Measurements from ENCODE around the gene HES6. TPM values are rescaled to one million over a fixed set of nuclear protein-coding genes. Genes with fewer than 3 reads are reported as not detected.
A peak's percentile ranks its signal among the peaks of the same experiment; 100 is the strongest.

Gene HES6
- total RNA-seq, 1 donor from 2014 or later = 7.8 TPM

- Histone ChIP-seq H3K4me3 (ENCODE audit: low read length in 3 of 3) (no peak overlapping the region), H3K9me3 (ENCODE audit: control insufficient read depth in 3 of 3, low read length in 3 of 3) (no peaks in the 10 kb centered on the region), H3K27me3 (ENCODE audit: control insufficient read depth in 3 of 3, insufficient read depth in 3 of 3, low read length in 3 of 3) (no peaks in the 10 kb centered on the region), H3K36me3 (ENCODE audit: control insufficient read depth in 3 of 3, insufficient read depth in 3 of 3, low read length in 3 of 3) (peaks cover 86 to 89% (median 88%) of the 10 kb centered on the region in 3 donors), H3K27ac (ENCODE audit: low read depth, low read length) (no peak overlapping the region), H3K4me1 (ENCODE audit: control insufficient read depth in 3 of 3, insufficient read depth in 3 of 3, low read length in 3 of 3) (peaks cover 0 to 8% (median under 1%) of the 10 kb centered on the region in 3 donors), H3K9ac (ENCODE audit: low read depth in 1 of 3, low read length in 3 of 3) (no peak overlapping the region)
These were observed 15.8 kb upstream of the HES6 start for GRCh38 chr2:238255636-238256035.

- no peaks in the 10 kb centered on the region for H3K9me3 ChIP-seq (ENCODE audit: control insufficient read depth in 3 of 3, low read length in 3 of 3)
- no peak overlapping the region for H3K9ac ChIP-seq (ENCODE audit: low read depth in 1 of 3, low read length in 3 of 3)
- H3K36me3 ChIP-seq (ENCODE audit: control insufficient read depth in 3 of 3, insufficient read depth in 3 of 3, low read length in 3 of 3) = peaks cover 89 to 91% (median 91%) of the 10 kb centered on the region in 3 donors
- no peak overlapping the region for H3K27ac ChIP-seq (ENCODE audit: low read depth, low read length)
- H3K4me3 ChIP-seq (ENCODE audit: low read length in 3 of 3) = no peak overlapping the region
- H3K4me1 ChIP-seq (ENCODE audit: control insufficient read depth in 3 of 3, insufficient read depth in 3 of 3, low read length in 3 of 3) = peaks cover 0 to 11% (median 3%) of the 10 kb centered on the region in 3 donors
- H3K27me3 ChIP-seq (ENCODE audit: control insufficient read depth in 3 of 3, insufficient read depth in 3 of 3, low read length in 3 of 3) = no peaks in the 10 kb centered on the region
These were observed 15.3 kb upstream of the HES6 start for GRCh38 chr2:238255151-238255551.

GRCh38 chr2:238254095-238254723, 14.4 kb upstream of the HES6 start:
- no peaks in the 10 kb centered on the region for H3K27me3 ChIP-seq (ENCODE audit: control insufficient read depth in 3 of 3, insufficient read depth in 3 of 3, low read length in 3 of 3)
- H3K9ac ChIP-seq (ENCODE audit: low read depth in 1 of 3, low read length in 3 of 3) = no peak overlapping the region
- H3K4me3 ChIP-seq (ENCODE audit: low read length in 3 of 3) = no peak overlapping the region
- H3K27ac ChIP-seq (ENCODE audit: low read depth, low read length) = no peak overlapping the region
- H3K36me3 ChIP-seq (ENCODE audit: control insufficient read depth in 3 of 3, insufficient read depth in 3 of 3, low read length in 3 of 3) = peaks cover 90 to 94% (median 92%) of the 10 kb centered on the region in 3 donors
- H3K9me3 ChIP-seq (ENCODE audit: control insufficient read depth in 3 of 3, low read length in 3 of 3) = no peaks in the 10 kb centered on the region
- peaks cover 3 to 18% (median 9%) of the 10 kb centered on the region in 3 donors for H3K4me1 ChIP-seq (ENCODE audit: control insufficient read depth in 3 of 3, insufficient read depth in 3 of 3, low read length in 3 of 3)

GRCh38 chr2:238252766-238253630, 13.2 kb upstream of the HES6 start:
- H3K9ac ChIP-seq (ENCODE audit: low read depth in 1 of 3, low read length in 3 of 3) = no peak overlapping the region
- peaks cover 80 to 83% (median 83%) of the 10 kb centered on the region in 3 donors for H3K36me3 ChIP-seq (ENCODE audit: control insufficient read depth in 3 of 3, insufficient read depth in 3 of 3, low read length in 3 of 3)
- H3K4me3 ChIP-seq (ENCODE audit: low read length in 3 of 3) = no peak overlapping the region
- H3K9me3 ChIP-seq (ENCODE audit: control insufficient read depth in 3 of 3, low read length in 3 of 3) = no peaks in the 10 kb centered on the region
- no peak overlapping the region for H3K27ac ChIP-seq (ENCODE audit: low read depth, low read length)
- no peaks in the 10 kb centered on the region for H3K27me3 ChIP-seq (ENCODE audit: control insufficient read depth in 3 of 3, insufficient read depth in 3 of 3, low read length in 3 of 3)
- H3K4me1 ChIP-seq (ENCODE audit: control insufficient read depth in 3 of 3, insufficient read depth in 3 of 3, low read length in 3 of 3) = peaks cover 6 to 21% (median 11%) of the 10 kb centered on the region in 3 donors

GRCh38 chr2:238251986-238252385, 12.1 kb upstream of the HES6 start:
- Histone ChIP-seq H3K4me3 (ENCODE audit: low read length in 3 of 3) (no peak overlapping the region), H3K36me3 (ENCODE audit: control insufficient read depth in 3 of 3, insufficient read depth in 3 of 3, low read length in 3 of 3) (peaks cover 75 to 84% (median 77%) of the 10 kb centered on the region in 3 donors), H3K9ac (ENCODE audit: low read depth in 1 of 3, low read length in 3 of 3) (no peak overlapping the region), H3K27ac (ENCODE audit: low read depth, low read length) (no peak overlapping the region), H3K4me1 (ENCODE audit: control insufficient read depth in 3 of 3, insufficient read depth in 3 of 3, low read length in 3 of 3) (peaks cover 16 to 29% (median 21%) of the 10 kb centered on the region in 3 donors), H3K27me3 (ENCODE audit: control insufficient read depth in 3 of 3, insufficient read depth in 3 of 3, low read length in 3 of 3) (no peaks in the 10 kb centered on the region), H3K9me3 (ENCODE audit: control insufficient read depth in 3 of 3, low read length in 3 of 3) (no peaks in the 10 kb centered on the region)

- H3K36me3 ChIP-seq (ENCODE audit: control insufficient read depth in 3 of 3, insufficient read depth in 3 of 3, low read length in 3 of 3) = peaks cover 68 to 85% (median 71%) of the 10 kb centered on the region in 3 donors
- H3K27me3 ChIP-seq (ENCODE audit: control insufficient read depth in 3 of 3, insufficient read depth in 3 of 3, low read length in 3 of 3) = no peaks in the 10 kb centered on the region
- H3K9me3 ChIP-seq (ENCODE audit: control insufficient read depth in 3 of 3, low read length in 3 of 3) = no peaks in the 10 kb centered on the region
- no peak overlapping the region for H3K27ac ChIP-seq (ENCODE audit: low read depth, low read length)
- no peak overlapping the region for H3K4me3 ChIP-seq (ENCODE audit: low read length in 3 of 3)
- no peak overlapping the region for H3K9ac ChIP-seq (ENCODE audit: low read depth in 1 of 3, low read length in 3 of 3)
- H3K4me1 ChIP-seq (ENCODE audit: control insufficient read depth in 3 of 3, insufficient read depth in 3 of 3, low read length in 3 of 3) = peaks cover 23 to 30% (median 26%) of the 10 kb centered on the region in 3 donors
These were observed 11.5 kb upstream of the HES6 start for GRCh38 chr2:238251331-238251730.

GRCh38 chr2:238250896-238251295, 11.1 kb upstream of the HES6 start:
- Histone ChIP-seq H3K27me3 (ENCODE audit: control insufficient read depth in 3 of 3, insufficient read depth in 3 of 3, low read length in 3 of 3) (no peaks in the 10 kb centered on the region), H3K4me1 (ENCODE audit: control insufficient read depth in 3 of 3, insufficient read depth in 3 of 3, low read length in 3 of 3) (peaks cover 26 to 32% (median 26%) of the 10 kb centered on the region in 3 donors), H3K9me3 (ENCODE audit: control insufficient read depth in 3 of 3, low read length in 3 of 3) (no peaks in the 10 kb centered on the region), H3K4me3 (ENCODE audit: low read length in 3 of 3) (no peak overlapping the region), H3K36me3 (ENCODE audit: control insufficient read depth in 3 of 3, insufficient read depth in 3 of 3, low read length in 3 of 3) (peaks cover 66 to 80% (median 67%) of the 10 kb centered on the region in 3 donors), H3K27ac (ENCODE audit: low read depth, low read length) (no peak overlapping the region), H3K9ac (ENCODE audit: low read depth in 1 of 3, low read length in 3 of 3) (no peak overlapping the region)

GRCh38 chr2:238247841-238248453, 8.1 kb upstream of the HES6 start:
- H3K9me3 ChIP-seq (ENCODE audit: control insufficient read depth in 3 of 3, low read length in 3 of 3) = no peaks in the 10 kb centered on the region
- H3K36me3 ChIP-seq (ENCODE audit: control insufficient read depth in 3 of 3, insufficient read depth in 3 of 3, low read length in 3 of 3) = peaks cover 46 to 61% (median 54%) of the 10 kb centered on the region in 3 donors
- peak overlapping the region in 1 of 3 donors; percentile 13 for H3K4me3 ChIP-seq (ENCODE audit: low read length in 3 of 3)
- H3K27me3 ChIP-seq (ENCODE audit: control insufficient read depth in 3 of 3, insufficient read depth in 3 of 3, low read length in 3 of 3) = no peaks in the 10 kb centered on the region
- H3K4me1 ChIP-seq (ENCODE audit: control insufficient read depth in 3 of 3, insufficient read depth in 3 of 3, low read length in 3 of 3) = peaks cover 34 to 43% (median 36%) of the 10 kb centered on the region in 3 donors
- H3K27ac ChIP-seq (ENCODE audit: low read depth, low read length) = peak overlapping the region; percentile 75
- H3K9ac ChIP-seq (ENCODE audit: low read depth in 1 of 3, low read length in 3 of 3) = peak overlapping the region in 2 of 3 donors; percentile 19 to 69

- Histone ChIP-seq H3K36me3 (ENCODE audit: control insufficient read depth in 3 of 3, insufficient read depth in 3 of 3, low read length in 3 of 3) (peaks cover 39 to 53% (median 46%) of the 10 kb centered on the region in 3 donors), H3K9me3 (ENCODE audit: control insufficient read depth in 3 of 3, low read length in 3 of 3) (no peaks in the 10 kb centered on the region), H3K9ac (ENCODE audit: low read depth in 1 of 3, low read length in 3 of 3) (peak overlapping the region; percentile 2 to 70 (median 46)), H3K27me3 (ENCODE audit: control insufficient read depth in 3 of 3, insufficient read depth in 3 of 3, low read length in 3 of 3) (no peaks in the 10 kb centered on the region), H3K27ac (ENCODE audit: low read depth, low read length) (peak overlapping the region; percentile 75), H3K4me1 (ENCODE audit: control insufficient read depth in 3 of 3, insufficient read depth in 3 of 3, low read length in 3 of 3) (peaks cover 41 to 50% (median 43%) of the 10 kb centered on the region in 3 donors), H3K4me3 (ENCODE audit: low read length in 3 of 3) (peak overlapping the region in 1 of 3 donors; percentile 46)
These were observed 7.4 kb upstream of the HES6 start for GRCh38 chr2:238247002-238247822.
